HG02678 (cell line): ENCODE data around the gene FOXD4L1.
"Not testable (repeated sequence)": the region's sequence is repeated elsewhere in the genome, so short reads cannot be mapped to it uniquely, and the experiment has no call there.

Experiments
- ATAC-seq: cut with Tn5 transposase; IDR thresholded peaks from one replicate; pipeline ENCODE4 v1.9.1; 2021; ENCODE audit warnings: mild to moderate bottlenecking, moderate library complexity; ENCODE audit not compliant: unreplicated experiment

FOXD4L1 gene

DNA sequence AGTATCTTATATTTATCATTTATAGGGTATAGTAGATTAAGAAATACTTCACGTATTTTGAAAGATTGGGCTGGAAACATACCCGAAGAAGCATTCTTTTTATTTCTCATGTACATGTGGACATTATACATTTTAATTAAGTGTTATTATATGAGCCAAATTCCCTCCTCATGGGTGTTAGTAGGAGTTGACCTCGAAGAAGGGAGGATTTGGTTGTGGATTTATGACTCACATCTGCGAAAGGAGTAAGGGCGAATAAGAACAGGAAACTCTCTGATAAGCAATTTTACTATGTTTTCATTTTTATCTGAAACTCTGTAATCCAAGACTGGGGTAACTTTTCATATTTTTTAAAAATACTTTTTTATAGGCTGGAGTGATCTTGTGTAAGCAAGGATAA lies 23.0 kb downstream of the FOXD4L1 start:
- ATAC-seq, result not testable (repeated sequence)

DNA sequence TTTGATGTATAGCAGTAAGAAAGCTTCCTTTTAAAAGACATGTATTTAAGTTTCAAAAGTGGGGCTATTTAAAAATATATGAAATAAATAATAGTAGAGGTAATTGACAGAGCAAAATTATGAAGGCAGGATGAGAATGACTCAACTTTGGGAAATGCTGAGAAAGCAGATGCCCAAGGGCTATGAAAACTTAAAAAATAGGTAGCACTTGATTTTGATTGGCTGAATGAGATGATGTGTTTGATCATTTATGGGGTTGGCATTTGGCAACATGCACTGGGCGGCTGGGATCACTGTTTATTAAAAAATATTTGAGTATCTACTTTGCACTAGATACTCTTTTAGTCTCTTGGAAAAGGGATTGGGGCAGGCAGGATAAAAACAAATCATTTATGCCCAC lies 26.5 kb downstream of the FOXD4L1 start:
- not testable (repeated sequence) for ATAC-seq

DNA sequence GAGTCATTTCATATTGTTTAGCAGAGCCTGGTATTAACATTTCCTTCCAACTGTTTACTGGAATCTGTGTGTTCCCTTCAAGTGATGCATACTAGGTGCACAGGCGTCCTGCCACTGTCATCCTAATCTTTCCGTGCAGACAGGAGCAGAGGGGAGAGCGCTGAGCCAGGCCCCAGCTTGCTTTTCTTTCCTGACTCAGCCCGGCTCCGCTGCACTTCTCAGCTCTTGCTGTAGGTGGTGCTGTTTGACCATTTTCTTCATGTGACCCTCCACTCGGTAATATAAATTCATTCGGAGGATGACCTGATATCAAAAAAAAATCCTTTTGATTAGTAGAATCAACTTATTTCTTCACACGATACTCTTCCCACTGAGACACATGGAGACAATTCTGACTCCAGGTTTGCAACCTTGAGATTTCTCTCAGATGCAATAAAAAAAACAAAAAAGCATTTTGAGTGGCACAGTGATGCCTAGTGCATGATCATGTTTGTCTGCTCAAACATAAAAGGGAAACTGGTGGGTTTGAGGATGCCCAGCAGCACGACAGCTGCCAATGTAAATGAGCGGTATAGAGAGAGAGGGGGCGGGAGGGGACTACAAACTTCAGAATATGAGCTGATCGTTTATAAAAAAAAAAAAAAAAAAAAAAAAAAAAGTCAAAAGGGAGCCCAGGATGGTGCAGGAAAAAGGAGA lies 29.0 kb downstream of the FOXD4L1 start:
- peak; percentile 84 for ATAC-seq

DNA sequence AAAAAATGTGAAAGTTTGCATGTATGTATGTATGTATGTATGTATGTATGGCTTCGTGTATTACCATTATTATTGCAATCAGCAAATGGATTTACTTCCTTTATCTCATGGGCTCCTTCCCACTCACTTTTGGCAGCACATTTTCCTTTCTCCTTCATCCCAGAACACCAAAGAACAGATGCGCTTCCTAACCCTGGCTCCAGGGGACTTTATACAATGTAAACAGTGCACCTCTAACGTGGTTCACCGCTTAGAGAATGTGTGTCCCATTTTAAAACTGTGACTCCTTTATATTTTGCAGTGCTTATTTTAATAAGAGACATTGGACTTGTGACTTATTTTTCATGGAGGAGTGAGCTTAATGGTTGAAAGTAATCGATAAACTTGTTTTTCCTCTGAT lies 29.7 kb downstream of the FOXD4L1 start:
- not testable (repeated sequence) for ATAC-seq

DNA sequence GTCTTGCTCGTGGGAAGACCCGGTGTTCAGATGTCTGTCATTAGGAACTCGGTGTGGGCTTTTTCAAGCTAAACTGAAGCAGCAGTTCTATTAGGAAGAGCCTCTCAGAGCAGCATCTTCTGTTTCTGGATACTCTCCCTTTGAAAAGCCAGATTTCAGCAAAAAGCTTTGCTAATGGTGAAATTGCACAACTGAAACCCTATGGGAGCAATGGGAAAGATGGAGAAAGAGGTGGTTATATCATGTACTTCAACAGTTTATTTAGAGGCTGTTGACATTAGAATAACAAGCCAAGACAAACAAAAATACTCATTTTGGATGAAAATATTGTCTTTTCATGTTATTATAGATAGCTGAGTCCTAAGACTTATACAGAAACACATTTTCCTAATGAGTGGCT lies 30.4 kb downstream of the FOXD4L1 start:
- not testable (repeated sequence) for ATAC-seq

DNA sequence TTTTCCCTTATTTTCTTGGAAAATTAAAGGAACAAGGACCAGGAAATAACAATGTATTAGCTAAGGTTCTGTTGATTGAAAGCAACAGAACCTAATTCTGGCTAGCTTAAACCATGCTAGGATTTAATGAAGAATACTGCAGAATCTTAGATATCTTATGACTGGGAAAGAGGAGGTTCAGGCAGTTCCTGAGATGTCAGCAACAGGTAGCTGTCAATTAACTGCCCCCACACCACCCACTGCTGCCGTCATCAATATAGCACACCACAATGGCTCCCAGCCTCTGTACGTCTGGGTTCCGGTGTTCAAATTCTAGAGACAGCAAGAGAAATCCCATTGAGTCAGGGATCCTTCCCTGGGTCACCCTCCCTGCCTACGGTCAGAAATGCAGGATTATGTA lies 34.5 kb downstream of the FOXD4L1 start:
- ATAC-seq, result not testable (repeated sequence)

DNA sequence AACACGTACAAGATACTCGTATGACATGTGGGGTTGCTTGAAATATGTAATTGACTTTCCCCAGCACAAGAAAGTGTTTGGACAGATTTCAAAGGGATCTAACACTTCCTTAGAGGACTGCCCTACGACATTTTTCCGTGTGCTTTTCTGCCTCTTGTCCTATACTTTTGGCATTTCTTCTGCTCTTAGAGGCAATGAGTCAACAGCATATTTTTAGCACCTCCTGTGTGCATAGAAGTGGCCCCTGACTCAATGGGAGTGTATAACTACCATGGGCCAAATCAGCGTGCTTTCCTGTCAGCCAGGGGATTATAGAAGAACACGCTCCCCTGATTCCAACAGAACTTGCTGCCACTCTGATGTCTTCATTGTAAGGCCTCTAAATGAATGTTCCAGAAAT lies 38.1 kb downstream of the FOXD4L1 start:
- not testable (repeated sequence) for ATAC-seq

DNA sequence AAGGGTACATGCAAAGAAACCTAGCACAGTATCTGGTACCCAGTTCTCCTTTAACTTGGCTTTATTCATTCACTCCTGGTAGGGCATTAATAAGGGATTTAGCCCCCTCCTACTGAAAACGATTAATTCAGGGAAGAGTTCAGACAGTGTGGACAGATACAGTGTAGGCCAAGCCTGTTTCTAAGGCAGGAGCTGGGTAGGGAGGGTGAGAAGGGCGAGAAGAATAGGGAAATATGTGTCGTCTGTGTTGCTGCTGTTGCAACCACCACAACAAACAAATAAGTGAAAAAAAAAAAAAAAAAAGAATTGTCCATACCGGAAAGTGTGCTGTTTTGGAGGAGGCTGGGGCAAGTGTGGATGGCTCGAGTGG lies 42.4 kb downstream of the FOXD4L1 start:
- not testable (repeated sequence) for ATAC-seq

DNA sequence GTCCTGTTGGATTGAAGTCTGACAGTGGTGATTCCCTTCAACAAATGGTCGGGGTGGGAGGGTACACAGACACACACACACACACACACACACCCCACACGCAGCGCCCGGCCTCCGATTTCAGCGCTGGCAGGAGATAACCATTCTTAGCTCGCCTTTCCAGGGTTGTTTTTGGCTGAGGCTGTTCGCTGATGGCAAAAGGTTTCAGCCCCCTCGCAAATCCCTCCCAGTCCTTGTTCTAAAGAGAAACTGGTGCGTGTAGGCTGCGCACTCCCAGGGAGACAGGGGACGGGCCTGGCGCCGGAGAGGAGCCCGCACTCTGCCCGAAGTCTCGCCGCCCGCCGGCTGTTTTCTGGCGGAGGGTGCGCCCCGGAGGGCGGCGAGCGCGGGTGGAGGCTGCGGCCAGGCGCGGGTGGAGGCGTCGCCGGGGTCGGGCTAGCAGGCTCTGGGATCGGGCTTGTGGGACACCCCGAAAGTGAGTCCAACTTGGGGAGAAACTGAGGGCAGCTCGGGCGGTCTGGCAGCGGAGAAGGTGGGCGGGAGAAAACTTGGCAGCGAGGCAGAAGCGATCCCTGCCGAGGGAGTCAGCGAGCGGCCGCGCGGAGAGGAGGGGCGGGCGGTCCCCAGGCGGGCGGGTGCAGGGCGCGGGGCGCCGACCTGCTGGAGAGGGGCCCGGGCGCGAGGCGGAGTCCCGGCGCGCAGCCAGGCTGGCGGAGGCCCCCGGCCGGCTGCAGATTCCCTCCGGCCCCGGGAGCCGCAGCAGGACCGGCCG lies 42.9 kb downstream of the FOXD4L1 start:
- not testable (repeated sequence) for ATAC-seq

DNA sequence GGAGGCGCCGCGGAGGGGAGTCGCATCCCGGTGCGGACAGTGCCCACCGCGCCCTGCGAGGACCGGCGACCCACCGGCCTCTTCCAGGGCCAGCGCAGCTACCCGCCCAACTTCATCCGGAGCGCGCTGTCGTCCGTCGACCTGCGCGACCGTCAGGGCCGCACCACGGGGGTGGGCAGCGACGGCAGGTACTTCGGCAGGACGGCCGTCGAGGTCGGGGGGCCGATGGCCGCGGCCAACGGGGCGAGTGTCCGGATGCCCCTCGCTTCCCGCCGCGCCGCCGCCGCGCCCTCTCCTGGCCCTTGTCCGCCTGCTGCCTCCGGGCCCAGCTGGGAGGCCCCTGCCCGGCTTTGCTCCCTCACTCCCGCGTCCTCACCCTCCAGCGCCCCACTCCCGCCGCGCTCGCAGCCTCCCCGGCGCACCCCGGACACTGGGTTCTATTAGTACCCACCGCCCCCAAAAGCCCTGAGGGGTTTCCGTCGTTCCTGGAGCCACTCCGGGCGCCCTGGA lies 43.6 kb downstream of the FOXD4L1 start:
- ATAC-seq, result not testable (repeated sequence)

DNA sequence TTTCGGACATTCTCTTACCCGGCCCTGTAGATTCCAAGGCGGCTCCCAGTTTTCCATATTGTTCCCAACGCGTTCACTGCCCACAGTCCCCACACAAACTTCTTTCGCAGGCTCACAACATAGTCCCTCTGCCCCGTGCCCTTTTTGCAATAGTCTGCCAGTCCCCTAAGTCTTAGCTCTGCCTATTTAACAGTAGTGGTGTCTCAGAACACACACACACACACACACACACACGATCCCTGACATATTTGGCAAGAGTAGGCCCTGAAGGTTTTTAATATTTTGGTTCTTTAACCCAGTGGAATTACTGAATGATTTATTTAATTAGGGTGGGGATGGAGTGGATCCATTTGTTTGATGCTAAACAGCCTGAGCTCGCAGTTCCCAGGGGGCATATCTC lies 44.1 kb downstream of the FOXD4L1 start:
- not testable (repeated sequence) for ATAC-seq
